GM20000 (cell line): ENCODE results near the gene RNASEL.

ENCODE experiments used
- DNase-seq: peaks from one replicate; pipeline ENCODE4 v3.0.0; 2012; ENCODE audit warnings: low spot score
- CTCF ChIP-seq: IDR thresholded peaks from 2 replicates; pipeline ENCODE4 v1.5.1; 2012; ENCODE audit warnings: mild to moderate bottlenecking, control low read depth; ENCODE audit errors: extremely low read depth, missing control alignments

Gene RNASEL

GRCh38 chr1:182567629-182568028 is 21.4 kb downstream of the RNASEL start:
- TF ChIP-seq CTCF: no peak
- no peak for DNase-seq

GRCh38 chr1:182565537-182565936 is 23.5 kb downstream of the RNASEL start:
- no peak for TF ChIP-seq CTCF

GRCh38 chr1:182564406-182565004 is 24.6 kb downstream of the RNASEL start:
- DNase-seq: no peak
- TF ChIP-seq CTCF: no peak

More at GRCh38 chr1:182565537-182565936, 23.5 kb downstream of the RNASEL start:
- no peak for DNase-seq

- TF ChIP-seq CTCF: no peak
- DNase-seq: no peak
Measured at GRCh38 chr1:182563095-182563494, 26.0 kb downstream of the RNASEL start.

GRCh38 chr1:182561456-182561855 is 27.6 kb downstream of the RNASEL start:
- no peak for TF ChIP-seq CTCF
- no peak for DNase-seq

GRCh38 chr1:182560392-182560984 is 28.6 kb downstream of the RNASEL start:
- TF ChIP-seq CTCF: no peak
- no peak for DNase-seq

- no peak for TF ChIP-seq CTCF
- DNase-seq: no peak
Measured at GRCh38 chr1:182556279-182556678, 32.8 kb downstream of the RNASEL start.
